Retina (tissue), 1 donor: Measurements from ENCODE around the gene LENEP.
A peak's percentile ranks its signal among the peaks of the same experiment; 100 is the strongest.

Experiments used
- DNase-seq: peaks from one replicate; pipeline ENCODE4 v3.0.0-alpha.2; 2016

Gene LENEP

GRCh38 chr1:155011437-155012025 lies 18.1 kb downstream of the LENEP start:
- DNase-seq: no peak

- peak; percentile 76 for DNase-seq
These were observed 18.7 kb downstream of the LENEP start for GRCh38 chr1:155012026-155012546.

GRCh38 chr1:155012776-155013602 lies 19.6 kb downstream of the LENEP start:
- no peak for DNase-seq

GRCh38 chr1:155013632-155014031 lies 20.2 kb downstream of the LENEP start:
- no peak for DNase-seq

- DNase-seq: no peak
These were observed 21.5 kb downstream of the LENEP start for GRCh38 chr1:155014709-155015508.

- no peak for DNase-seq
These were observed 22.3 kb downstream of the LENEP start for GRCh38 chr1:155015527-155016230.

- no peak for DNase-seq
These were observed 22.9 kb downstream of the LENEP start for GRCh38 chr1:155016231-155016831.

- DNase-seq: peak; percentile 98
These were observed 23.9 kb downstream of the LENEP start for GRCh38 chr1:155017041-155017945.

GRCh38 chr1:155017946-155018316 lies 24.5 kb downstream of the LENEP start:
- DNase-seq: no peak

GRCh38 chr1:155018617-155019348 lies 25.4 kb downstream of the LENEP start:
- no peak for DNase-seq

GRCh38 chr1:155019377-155020245 lies 26.2 kb downstream of the LENEP start:
- no peak for DNase-seq

GRCh38 chr1:155022136-155022926 lies 28.9 kb downstream of the LENEP start:
- DNase-seq: no peak

- DNase-seq: no peak
These were observed 29.5 kb downstream of the LENEP start for GRCh38 chr1:155022927-155023236.

- DNase-seq: no peak
These were observed 30.2 kb downstream of the LENEP start for GRCh38 chr1:155023627-155024026.

- no peak for DNase-seq
These were observed 30.9 kb downstream of the LENEP start for GRCh38 chr1:155024315-155024714.

- no peak for DNase-seq
These were observed 32.8 kb downstream of the LENEP start for GRCh38 chr1:155026154-155026553.

GRCh38 chr1:155026588-155026987 lies 33.2 kb downstream of the LENEP start:
- no peak for DNase-seq

- no peak for DNase-seq
These were observed 36.3 kb downstream of the LENEP start for GRCh38 chr1:155029513-155030242.
